ENCODE data around the gene KLLN.

DNA sequence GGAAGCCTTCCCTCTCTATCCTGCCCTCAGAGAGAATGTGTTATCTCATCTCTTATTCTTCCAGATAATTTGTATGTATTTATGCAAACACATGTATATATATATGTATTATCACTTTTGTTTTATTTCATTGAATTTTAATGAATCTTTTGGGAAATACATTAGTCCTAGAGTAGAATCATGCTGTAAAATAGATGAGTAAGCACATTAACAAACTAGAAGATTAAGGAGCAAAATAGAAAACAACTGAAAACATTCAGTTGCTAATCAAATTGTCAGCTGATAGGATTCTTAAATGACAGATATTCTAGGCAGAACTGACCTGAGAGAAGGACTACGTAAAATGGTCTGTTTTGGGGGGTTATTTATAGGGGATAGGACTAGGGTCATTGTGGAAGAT lies 11.2 kb downstream of the KLLN start:
- TF ChIP-seq, protein P1, sequence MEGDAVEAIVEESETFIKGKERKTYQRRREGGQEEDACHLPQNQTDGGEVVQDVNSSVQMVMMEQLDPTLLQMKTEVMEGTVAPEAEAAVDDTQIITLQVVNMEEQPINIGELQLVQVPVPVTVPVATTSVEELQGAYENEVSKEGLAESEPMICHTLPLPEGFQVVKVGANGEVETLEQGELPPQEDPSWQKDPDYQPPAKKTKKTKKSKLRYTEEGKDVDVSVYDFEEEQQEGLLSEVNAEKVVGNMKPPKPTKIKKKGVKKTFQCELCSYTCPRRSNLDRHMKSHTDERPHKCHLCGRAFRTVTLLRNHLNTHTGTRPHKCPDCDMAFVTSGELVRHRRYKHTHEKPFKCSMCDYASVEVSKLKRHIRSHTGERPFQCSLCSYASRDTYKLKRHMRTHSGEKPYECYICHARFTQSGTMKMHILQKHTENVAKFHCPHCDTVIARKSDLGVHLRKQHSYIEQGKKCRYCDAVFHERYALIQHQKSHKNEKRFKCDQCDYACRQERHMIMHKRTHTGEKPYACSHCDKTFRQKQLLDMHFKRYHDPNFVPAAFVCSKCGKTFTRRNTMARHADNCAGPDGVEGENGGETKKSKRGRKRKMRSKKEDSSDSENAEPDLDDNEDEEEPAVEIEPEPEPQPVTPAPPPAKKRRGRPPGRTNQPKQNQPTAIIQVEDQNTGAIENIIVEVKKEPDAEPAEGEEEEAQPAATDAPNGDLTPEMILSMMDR (IDR thresholded peaks at IDR 0.05), result no peak
- TF ChIP-seq EZH2 (IDR thresholded peaks at IDR 0.05; ENCODE audit: borderline replicate concordance, insufficient read depth, low read depth, low read length, poor library complexity, severe bottlenecking), result no peak

Data from B cell (primary cell).